ENCODE measurements around the gene UBAC2. TPM values are rescaled to one million over a fixed set of nuclear protein-coding genes. Genes with fewer than 3 reads are reported as not detected.

UBAC2 gene
- total and polyA plus RNA-seq, 2 of the 4 experiments (the other 2 are of a cell fraction), result 20.8 to 36.3 TPM

DNA sequence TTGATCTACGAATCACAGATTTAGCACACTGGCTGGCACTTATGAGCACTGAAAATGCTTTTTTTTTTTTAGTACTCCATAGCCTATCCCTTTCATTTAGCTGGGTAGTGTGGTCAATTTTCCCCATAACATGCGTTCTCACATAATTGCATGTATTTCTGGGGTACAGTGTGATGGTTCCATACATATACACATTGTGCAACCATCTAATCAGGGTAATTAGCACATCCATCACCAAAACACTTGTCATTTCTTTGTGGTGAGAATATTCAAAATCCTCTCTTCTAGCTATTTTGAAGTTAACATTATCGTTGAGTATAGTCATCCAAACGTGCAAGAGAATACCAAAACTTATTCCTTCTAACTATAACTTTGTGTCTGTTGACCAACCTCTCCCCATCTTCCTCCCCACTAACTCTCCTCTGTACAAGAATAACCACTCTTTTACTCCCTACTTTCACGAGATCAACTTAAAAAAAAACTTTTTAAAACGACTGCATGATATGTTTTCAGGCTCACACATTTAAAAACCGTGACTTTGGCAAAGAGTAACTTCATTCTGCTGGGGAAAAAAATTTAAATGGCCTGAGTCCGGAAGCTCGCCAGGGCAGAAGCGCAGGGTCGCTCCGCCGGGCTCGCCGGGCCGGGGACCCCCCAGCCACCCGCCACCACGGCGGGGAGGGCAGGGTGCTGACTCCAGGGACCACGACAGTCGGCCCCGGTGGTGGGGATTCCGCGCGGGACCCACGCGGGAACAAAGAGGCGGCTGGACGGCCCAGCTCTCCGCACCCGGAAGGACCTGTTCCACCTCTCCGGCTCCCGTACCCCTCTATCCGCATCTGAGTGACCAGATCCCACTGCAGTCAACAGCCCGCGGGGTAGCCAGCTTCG lies 868 bp upstream of the UBAC2 start:
- Histone ChIP-seq H3K79me1 (ENCODE audit: low read depth in 1 of 2, low read length in 2 of 2) (peaks cover 19 to 43% of the 10 kb centered on the region in 2 experiments), H3K4ac (ENCODE audit: low read depth, low read length) (peak overlapping the region; percentile 95), H3K36me3 (ENCODE audit: control insufficient read depth, insufficient read depth, low read length) (no peaks in the 10 kb centered on the region), H3K9me1 (ENCODE audit: insufficient read depth, low read length) (peaks cover 2% of the 10 kb centered on the region; the same call in 1 of the 2 replicates), H4K5ac (ENCODE audit: low read depth, low read length) (peak overlapping the region; percentile 75), H2BK120ac (ENCODE audit: low read depth, low read length) (peak overlapping the region; percentile 28; the same call in 1 of the 2 replicates), H3K27me3 (ENCODE audit: control insufficient read depth, insufficient read depth, low read length) (no peaks in the 10 kb centered on the region), H2AK9ac (replicated peaks; ENCODE audit: low read depth, low read length, poor library complexity) (peak overlapping the region; percentile 99), H3K9me3 (ENCODE audit: control insufficient read depth, insufficient read depth, low read length) (no peaks in the 10 kb centered on the region), H2AK5ac (ENCODE audit: low read depth, low read length) (peak overlapping the region; percentile 84; the same call in 1 of the 2 replicates), H4K8ac (ENCODE audit: low read depth in 2 of 2, low read length in 2 of 2) (peak overlapping the region; percentile 97 to 98), H3K56ac (ENCODE audit: extremely low read depth, insufficient read depth, low read length) (peak overlapping the region; percentile 72), H3K4me1 (ENCODE audit: control insufficient read depth, insufficient read depth, low read length) (no peaks in the 10 kb centered on the region; the same call in 1 of the 2 replicates), H3K14ac (replicated peaks; ENCODE audit: low read depth, low read length) (peak overlapping the region; percentile 87), H4K20me1 (ENCODE audit: insufficient read depth, low read length) (peaks cover 16% of the 10 kb centered on the region), H2AFZ (replicated peaks; ENCODE audit: low read length, poor library complexity) (peak overlapping the region; percentile 100), H3K4me3 (ENCODE audit: insufficient read depth, low read depth, low read length) (peak overlapping the region; percentile 93), H3K23ac (ENCODE audit: low read depth, low read length) (peak overlapping the region; percentile 96), H4K91ac (ENCODE audit: insufficient read depth, low read depth, low read length) (peak overlapping the region; percentile 89), H2BK5ac (ENCODE audit: low read depth, low read length, poor library complexity, severe bottlenecking) (peak overlapping the region; percentile 67), H3K9ac (ENCODE audit: low read depth, low read length) (peak overlapping the region; percentile 86), H2BK20ac (ENCODE audit: low read depth, low read length) (no peak overlapping the region), H2BK15ac (ENCODE audit: low read depth, low read length) (no peak overlapping the region), H3K4me2 (ENCODE audit: low read depth, low read length) (peak overlapping the region; percentile 72), H3K27ac (ENCODE audit: insufficient read depth, low read length) (peak overlapping the region; percentile 76), H3K18ac (ENCODE audit: low read depth, low read length) (no peak overlapping the region; the same call in 1 of the 2 replicates)
- ATAC-seq (ENCODE audit: low read depth), result no peak; the same call in 1 of the 2 replicates
- TSS peak; percentile 83 for BruUV-seq (replicated peaks)
- DNase-seq, result no peak
- WGBS, 2 experiments (ENCODE audit: extremely low coverage in 2 of 2, insufficient read length in 1 of 2), result 1% methylated on average over 18 of the region's 37 CpGs; no CpG with 5 or more reads in 1 of the 2 experiments
- no peak for TF ChIP-seq MAFK (IDR thresholded peaks at IDR 0.05; ENCODE audit: low read depth, low read length)
- TF ChIP-seq CTCF (conservative IDR thresholded peaks at IDR 0.05; ENCODE audit: low read depth, low read length), result no peak
- peak; percentile 54 for TF ChIP-seq CEBPB (IDR thresholded peaks at IDR 0.05; ENCODE audit: low read depth, low read length)
- TF ChIP-seq RCOR1 (IDR thresholded peaks at IDR 0.05; ENCODE audit: insufficient replicate concordance, low read length), result no peak
- ChIA-PET CTCF (interaction anchor here (0.6 to 1.5 kb wide), 4 partner anchors 24 to 117 kb away, joined by 3 to 5 read pairs (median 4); no protein-coding TSS in a partner anchor), POLR2A (ENCODE audit: unreplicated experiment) (interaction anchor here (1.5 kb wide), 1 partner anchor 10 kb away, joined by 6 read pairs; no protein-coding TSS in a partner anchor)
- dilution Hi-C loops (cut with HindIII; ENCODE audit: low sequenced_read_pairs, unreplicated experiment) (no loop called here), intact Hi-C loops (cut with micrococcal nuclease) (loop anchor here (5.0 kb wide), 1 partner anchor 58 kb away; the partner anchor contains the start of gene GPR18), in situ Hi-C loops (cut with MboI; ENCODE audit: low sequenced_read_pairs) (no loop called here)

Data from IMR-90 (cell line).